Epithelial cell of prostate (primary cell): Measurements from ENCODE around the gene SYTL3.

Experiments used
- DNase-seq: peaks from one replicate; pipeline ENCODE4 v3.0.0-alpha.2; 2011; ENCODE audit warnings: low read depth, low spot score
- H3K27ac ChIP-seq: fragments of 450-650 bp; 2 replicates; pipeline ENCODE4 v1.5.1; 2017; ENCODE audit warnings: mild to moderate bottlenecking

Gene SYTL3

DNA sequence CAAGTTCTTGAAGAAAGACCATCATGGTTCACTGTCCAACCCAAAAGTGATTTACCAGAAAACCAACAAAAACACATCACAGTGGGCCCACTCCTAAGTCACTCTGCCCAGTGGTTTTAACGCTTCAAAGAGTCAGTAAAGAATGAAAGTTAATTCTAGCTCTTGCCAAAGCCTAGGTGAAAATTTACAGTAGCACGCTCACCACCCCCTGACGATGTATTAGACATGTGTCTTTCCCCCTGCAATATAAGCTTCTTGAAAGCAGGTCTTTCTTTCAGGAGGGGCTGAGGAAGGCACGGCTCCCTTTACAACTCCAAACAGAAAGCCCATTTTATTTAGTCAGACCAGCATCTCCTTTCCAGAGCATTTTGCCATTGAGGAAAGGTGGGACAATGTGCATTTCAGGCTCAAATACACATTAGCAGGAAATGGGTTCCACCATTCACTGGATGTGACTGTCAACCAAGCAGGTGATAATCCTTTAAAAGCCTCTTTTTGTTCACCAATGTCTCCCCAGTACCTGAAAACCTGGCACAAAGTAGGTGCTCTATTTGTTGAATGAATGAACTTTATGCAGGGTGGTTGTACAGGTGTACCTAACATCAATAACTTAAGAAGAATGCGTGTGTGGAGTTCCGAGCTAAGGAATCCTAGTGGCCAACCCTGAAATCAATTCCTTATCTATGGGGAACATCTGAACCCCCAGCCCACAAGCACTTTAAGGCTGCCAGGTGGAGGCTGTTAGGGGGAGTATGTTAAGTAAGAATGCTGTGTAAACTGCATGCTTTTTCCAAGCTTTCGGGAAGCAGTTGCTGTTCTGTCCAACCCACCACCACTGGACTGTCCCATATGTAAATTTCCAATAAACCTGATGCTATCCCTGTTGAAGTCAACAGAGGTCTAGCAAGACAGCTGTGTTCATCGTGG, 157.9 kb downstream of the SYTL3 start:
- peak overlapping the region; percentile 38 for H3K27ac ChIP-seq
- no peak for DNase-seq

DNA sequence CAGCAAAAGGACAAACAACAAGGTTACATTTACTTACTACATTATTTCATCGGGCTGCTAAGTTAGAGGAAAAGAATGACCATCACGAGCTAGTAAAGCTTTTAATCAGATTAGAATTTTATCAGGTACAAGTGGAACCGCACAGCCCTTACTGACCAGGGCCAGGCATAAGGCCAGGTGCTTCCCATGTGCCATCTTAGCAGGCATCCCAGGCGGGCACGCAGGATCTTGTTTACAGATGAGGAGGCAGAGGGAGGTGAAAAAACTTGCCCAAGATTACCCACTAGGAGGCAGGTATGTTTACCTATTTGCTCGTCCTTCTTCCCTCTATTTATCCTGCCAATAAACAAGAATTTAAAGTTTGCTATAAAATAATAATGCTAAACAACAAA, 158.6 kb downstream of the SYTL3 start:
- H3K27ac ChIP-seq: peak overlapping the region; percentile 38
- no peak for DNase-seq

DNA sequence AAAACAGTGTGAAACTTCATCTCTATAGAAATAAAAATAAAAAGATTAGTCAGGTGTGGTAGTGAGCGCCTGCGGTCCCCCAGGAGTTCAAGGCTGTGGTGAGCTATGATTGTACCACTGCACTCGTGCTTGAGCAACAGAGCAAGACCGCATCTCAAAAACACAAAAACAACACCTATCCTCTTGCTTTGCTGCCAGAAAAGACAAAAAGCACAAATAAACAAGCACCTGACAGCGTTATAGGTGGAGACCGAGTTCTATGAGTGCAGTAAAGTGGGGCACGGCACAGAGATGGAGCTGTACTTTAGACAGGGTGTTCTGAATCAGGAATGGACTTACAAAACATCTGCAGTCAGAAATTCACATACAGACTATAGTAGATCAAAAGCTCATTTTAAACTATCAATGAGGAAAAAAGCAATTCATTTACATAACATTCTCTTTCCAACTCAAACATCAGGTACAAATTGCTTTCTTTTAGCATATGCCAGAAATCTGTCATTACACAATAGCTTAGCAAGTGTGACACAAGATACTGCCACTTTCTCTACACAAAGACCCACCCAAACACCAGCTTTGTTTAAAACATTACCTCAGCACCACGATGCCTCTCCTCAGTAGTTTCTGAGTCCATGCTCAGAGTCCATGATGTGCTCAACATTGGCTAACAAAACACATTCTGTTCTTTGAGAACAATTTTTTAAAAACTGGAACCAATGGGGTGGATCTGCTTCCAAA, 159.3 kb downstream of the SYTL3 start:
- no peak for DNase-seq

GRCh38 chr6:158810155-158811095, 160.6 kb downstream of the SYTL3 start:
- H3K27ac ChIP-seq: peak overlapping the region; percentile 38
- DNase-seq: no peak

More for the DNA sequence above, 159.3 kb downstream of the SYTL3 start:
- H3K27ac ChIP-seq: peak overlapping the region; percentile 38

- DNase-seq: no peak
- H3K27ac ChIP-seq: peak overlapping the region; percentile 38
Observed at GRCh38 chr6:158812611-158813010, 162.8 kb downstream of the SYTL3 start.

- H3K27ac ChIP-seq: peak overlapping the region; percentile 38
- no peak for DNase-seq
Observed at GRCh38 chr6:158813032-158813431, 163.2 kb downstream of the SYTL3 start.
